HL-60/S4 treated with retinoic acid at 250 ng/mL for 4 days and 3 days (cell line): Measurements from ENCODE around the gene CNP.
"Not testable (repeated sequence)": the region's sequence is repeated elsewhere in the genome, so short reads cannot be mapped to it uniquely, and the experiment has no call there.

ENCODE experiments used
- in situ Hi-C: fragments of 300-500 bp; cut with MboI; formaldehyde crosslinking; loops from 2 replicates; pipeline ENCODE4 v1.7.0; 2022; ENCODE audit warnings: low sequenced_read_pairs

CNP gene

DNA sequence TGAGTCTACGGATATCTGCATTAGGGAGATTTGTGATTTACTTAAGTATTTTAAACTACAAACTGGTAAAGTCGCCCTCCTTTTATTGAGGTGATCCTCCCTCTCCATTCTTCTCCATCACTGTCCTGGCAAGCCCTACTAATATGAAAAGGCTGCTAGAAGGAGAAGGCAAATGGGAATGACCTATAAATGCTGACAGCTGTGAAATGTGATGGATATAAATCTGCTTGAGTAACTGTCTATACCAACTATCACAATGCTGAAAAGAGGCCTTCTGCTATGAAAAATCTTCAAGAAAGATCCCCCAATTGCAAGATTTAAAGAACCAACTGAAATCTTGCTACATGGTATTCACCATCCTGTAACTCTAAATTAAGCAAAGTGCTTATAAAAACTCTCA lies 35.1 kb downstream of the CNP start:
- in situ Hi-C loops = no loop called here

DNA sequence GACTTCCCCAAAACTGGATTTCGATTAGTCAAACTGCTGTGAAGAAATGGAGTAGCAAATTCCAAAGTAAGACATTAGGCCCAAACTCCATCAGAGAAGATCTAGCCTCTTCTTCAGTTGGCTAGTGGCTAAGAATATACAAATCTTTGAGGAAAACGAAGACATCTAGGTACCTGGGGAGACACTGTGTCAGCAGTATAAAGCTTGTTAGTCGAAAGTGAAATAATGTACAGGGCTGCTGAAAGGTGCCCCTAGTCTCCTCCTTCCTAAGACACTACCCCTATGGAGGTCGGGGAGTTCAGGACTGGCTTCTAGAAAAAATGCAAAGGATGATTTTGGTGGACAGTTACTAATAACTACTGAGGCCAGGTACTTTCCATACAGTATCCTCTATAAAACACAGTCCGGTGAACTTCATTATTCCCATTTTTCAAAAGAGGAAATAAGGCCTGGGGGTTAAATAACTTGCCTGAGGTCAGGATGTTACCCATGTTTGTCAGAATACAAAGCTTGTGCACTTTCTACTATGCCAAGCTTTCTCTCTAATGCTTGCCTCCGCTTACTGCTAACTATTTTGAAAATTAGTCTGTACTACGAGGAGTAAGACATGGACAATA lies 35.7 kb downstream of the CNP start:
- in situ Hi-C loops = no loop called here

DNA sequence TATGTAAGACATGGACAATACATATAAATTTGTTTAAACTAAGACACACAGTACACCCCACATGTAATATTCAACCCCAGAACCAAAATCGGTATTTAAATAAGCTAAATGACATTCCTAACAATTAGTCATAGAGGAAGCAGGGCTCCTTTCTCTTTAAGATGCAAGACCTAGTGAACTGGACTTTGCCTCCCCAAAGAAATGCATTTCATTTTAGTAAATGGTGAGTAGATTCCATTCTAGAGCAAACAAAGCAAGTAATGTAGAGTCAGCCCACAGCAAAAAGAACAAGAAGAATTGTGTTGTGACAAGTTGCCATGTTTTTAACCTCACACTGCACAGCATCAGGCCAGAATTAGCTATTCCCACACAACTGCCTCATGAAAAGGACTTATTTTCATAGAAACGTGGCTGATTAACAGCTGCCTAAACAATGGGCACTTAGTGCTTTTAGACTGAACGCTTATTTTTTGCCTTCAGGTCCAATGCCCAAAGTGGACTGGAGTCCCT lies 36.3 kb downstream of the CNP start:
- in situ Hi-C loops = no loop called here

GRCh38 chr17:42005166-42005565 lies 38.6 kb downstream of the CNP start:
- in situ Hi-C loops = no loop called here

DNA sequence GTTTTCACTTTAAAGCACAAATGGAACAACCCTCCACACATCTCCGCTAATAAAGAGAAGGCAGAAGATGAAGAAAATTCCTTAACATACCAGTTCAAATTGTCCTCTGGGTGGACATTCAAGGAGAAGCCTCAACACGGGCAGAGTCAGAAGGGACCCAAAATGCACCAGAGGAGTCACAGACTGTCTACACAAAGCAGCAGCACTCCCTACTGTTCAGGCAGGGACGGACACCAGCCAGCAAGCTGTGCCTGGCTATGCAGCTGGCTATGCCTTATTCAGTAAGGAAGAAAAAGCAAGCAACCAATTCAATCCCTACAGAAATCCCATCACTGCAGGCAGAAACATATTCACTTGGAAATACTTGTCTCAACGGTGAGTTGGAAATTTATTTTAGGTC lies 42.6 kb downstream of the CNP start:
- in situ Hi-C loops = no loop called here

- in situ Hi-C loops = not testable (repeated sequence)
These were observed 43.7 kb downstream of the CNP start for GRCh38 chr17:42010266-42010680.

- in situ Hi-C loops = no loop called here
These were observed 44.4 kb downstream of the CNP start for GRCh38 chr17:42010898-42011516.

DNA sequence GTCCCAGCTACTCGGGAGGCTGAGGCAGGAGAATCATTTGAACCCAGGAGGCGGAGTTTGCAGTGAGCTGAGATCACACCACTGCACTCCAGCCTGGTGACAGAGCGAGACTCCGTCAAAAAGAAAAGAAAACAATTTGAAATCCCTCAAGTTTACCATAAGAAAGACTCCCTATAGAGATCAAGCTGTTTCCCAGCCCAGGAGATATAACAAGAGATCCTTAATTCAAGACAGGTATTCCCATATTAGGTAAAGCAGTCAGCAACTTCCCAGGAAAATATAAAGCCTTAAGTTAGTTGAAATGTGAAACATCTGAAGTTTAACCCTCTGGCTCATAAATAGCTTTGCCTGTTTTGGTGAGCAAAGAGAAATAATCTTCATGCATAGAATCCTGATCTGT lies 45.8 kb downstream of the CNP start:
- in situ Hi-C loops = not testable (repeated sequence)

DNA sequence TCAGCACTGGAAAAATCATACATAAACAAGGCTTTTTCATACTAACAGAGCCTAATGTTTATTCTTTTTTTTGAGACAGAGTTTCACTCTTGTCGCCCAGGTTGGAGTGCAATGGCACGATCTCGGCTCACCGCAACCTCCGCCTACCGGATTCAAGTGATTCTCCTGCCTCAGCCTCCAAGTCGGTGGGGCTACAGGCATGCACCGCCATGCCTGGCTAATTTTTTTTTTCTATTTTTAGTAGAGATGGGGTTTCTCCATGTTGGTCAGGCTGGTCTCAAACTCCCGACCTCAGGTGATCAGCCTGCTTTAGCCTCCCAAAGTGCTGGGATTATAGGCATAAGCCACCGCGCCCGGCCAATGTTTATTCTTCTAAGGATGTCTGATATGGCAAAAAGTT lies 47.1 kb downstream of the CNP start:
- in situ Hi-C loops = not testable (repeated sequence)

GRCh38 chr17:42016411-42016831 lies 49.8 kb downstream of the CNP start:
- in situ Hi-C loops = no loop called here

GRCh38 chr17:42016941-42017865 lies 50.6 kb downstream of the CNP start, which contains the start of gene DNAJC7:
Gene DNAJC7 (minus strand): TSS chr17:42017439. CDS start chr17:42017416, 23 bp downstream.
- in situ Hi-C loops = no loop called here

DNA sequence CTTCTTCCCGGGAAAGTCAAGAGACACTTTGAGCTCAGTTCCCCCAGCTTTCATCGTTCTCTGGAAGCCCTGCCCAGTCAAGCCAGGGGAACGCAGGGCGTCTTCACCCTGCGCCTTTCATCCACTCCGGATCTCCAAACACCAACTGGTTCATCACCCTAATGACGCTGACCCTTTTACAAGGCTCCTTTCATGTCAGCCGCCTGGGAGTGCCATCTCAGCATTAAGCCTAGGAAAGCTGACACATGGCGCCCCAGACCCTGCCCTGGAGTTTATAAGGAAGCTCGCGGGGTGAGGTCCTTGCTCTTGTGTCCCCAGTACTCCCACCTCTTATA lies 51.2 kb downstream of the CNP start:
- in situ Hi-C loops = no loop called here

DNA sequence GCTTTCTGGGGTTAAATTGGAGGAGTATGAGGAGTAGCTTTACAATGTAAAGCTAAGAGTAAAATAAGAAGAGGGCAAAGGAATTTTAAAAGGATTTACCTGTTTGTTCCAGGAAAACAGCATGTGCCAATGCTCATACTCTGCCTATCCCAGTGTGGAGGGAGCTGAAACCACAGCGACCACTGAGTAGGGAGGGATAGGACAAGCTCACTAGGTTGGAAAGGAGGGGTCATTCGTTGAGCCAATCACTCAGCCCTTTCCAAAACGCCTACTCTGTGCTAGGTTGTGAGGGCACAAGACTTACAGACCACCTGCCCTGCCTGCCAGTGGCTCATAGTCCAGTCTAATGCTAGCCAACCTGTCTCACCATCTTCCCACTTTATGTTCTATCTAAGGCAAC lies 51.7 kb downstream of the CNP start:
- in situ Hi-C loops = no loop called here

GRCh38 chr17:42018988-42019387 lies 52.4 kb downstream of the CNP start:
- in situ Hi-C loops = no loop called here

DNA sequence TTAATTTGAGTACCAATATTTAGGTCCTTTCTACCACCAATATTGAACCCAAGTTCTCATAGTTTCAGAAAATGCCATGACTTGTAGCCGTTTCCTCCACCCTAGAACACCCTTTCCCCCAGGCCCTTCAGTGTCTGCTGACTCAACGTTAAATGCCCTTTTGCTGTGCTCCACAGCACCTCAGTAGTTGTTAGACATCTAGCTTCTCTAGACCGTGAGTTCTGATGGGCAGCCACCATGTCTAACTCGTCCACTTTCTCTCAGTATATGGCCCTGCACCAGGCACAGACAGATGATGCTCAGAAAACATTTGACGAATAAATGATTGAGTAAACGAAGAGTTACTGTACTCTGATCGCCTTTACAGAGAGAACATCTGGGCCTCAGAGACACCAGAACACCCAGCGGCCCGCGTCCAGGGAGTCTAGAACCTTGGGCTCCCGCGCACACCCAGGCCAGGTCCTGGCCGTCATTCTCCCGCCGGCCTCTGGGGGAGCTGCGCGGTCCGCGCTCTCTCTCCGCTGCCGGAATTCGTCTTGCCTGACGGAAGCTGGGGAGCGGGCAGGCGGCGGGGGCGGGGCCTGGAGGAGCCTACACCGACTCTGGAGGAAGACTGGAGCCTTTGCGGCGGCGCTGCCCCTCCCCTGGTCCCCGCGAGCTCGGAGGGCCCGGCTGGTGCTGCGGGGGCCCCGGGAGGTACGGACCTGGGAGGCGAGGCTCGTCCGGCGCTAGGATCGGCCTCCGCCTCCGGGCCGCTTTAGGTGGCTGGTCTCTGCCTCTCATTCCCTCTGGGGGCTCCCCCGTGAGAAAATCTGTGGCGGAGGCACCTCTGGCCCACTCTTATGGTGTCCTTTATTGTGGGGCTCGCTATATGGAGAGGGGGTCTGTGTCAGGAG lies 53.2 kb downstream of the CNP start, which contains the start of gene NKIRAS2:
Gene NKIRAS2, plus strand, starts transcription at position 582 of the 896 bp plus-strand sequence. CDS start 1,488 bp downstream, outside the sequence.
- in situ Hi-C loops = no loop called here

DNA sequence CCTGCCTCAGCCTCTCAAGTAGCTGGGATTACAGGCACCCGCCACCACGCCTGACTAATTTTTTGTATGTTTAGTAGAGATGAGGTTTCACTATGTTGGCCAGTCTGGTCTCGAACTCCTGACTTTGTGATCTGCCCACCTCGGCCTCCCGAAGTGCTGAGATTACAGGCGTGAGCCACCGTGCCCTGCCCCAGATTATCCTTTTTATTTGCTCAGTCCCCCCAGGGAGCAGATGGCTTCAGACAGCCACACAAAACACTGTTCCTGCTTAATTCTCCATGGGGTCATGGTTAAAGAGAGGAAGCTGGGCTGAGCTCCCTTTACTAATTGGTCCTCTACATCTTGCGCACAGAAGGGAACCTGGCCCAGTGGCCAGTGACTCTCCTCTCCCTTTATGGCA lies 54.2 kb downstream of the CNP start:
- in situ Hi-C loops = not testable (repeated sequence)

- in situ Hi-C loops = no loop called here
These were observed 57.1 kb downstream of the CNP start for GRCh38 chr17:42023524-42024349.

GRCh38 chr17:42025191-42025579 lies 58.6 kb downstream of the CNP start:
- in situ Hi-C loops = no loop called here

- in situ Hi-C loops = no loop called here
These were observed 59.3 kb downstream of the CNP start for GRCh38 chr17:42025936-42026335.
